Activated effector memory CD4-positive, alpha-beta T cell treated with Interleukin-2 at 50 U/mL for 16 hours (primary cell): ENCODE measurements around the gene CAPZB.

ENCODE experiments used
- DNase-seq: peaks from one replicate; pipeline ENCODE4 v3.0.0-alpha.2; 2020

CAPZB gene

DNA sequence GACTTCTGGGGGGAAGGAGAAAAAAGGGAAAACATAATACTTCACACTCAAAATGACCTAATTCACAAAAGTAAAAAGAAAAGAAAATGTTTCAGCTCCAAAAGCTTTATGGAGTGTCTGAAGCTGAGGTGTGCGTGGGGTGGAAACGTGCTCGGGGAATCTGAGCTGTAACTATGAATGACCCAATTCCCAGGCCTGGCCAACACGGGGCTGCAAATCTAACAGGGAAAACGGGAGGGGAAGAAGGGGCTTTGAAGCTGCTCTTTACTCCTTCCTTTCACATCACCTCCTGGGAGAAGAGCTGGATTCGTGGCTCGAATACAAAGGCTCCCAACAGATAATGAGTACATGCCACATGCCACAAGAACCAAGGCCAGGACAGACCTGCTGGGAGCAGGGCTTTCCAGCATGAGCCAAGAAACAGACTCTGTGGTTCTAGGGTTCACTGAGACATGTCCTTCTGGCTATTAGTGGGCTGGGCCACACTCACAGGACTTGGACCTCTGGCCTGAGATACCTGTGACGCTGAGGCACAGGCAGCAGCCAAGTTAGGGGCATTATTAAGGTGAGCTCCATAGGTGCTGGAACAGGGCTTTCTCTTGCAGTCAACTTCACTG, 121.7 kb downstream of the CAPZB start:
- DNase-seq: no peak

- no peak for DNase-seq
These were observed 123.7 kb downstream of the CAPZB start for GRCh38 chr1:19361611-19362147.

GRCh38 chr1:19360843-19361610, 124.3 kb downstream of the CAPZB start:
- DNase-seq: no peak

DNA sequence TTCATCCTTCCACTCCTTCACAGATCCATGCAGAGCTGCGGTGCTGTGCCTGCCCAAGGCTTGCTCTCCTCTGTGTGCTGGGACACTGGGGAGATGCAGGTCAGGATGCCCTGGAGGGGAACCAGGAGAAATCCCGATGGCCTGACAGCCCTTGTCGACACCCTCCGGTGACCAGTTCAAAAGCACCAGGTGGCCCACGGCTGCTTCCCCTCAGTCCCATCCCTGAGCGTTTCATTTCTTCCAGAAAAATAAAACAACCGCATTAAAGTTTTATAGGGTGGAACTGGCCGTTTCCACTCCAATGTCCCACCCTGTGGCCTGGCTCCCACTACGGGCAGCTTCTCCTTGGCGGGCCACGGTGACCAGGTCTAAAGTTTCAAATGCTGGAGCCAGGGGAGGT, 124.9 kb downstream of the CAPZB start:
- no peak for DNase-seq

- DNase-seq: no peak
These were observed 125.3 kb downstream of the CAPZB start for GRCh38 chr1:19360016-19360415.

- no peak for DNase-seq
These were observed 126.0 kb downstream of the CAPZB start for GRCh38 chr1:19359357-19359756.

DNA sequence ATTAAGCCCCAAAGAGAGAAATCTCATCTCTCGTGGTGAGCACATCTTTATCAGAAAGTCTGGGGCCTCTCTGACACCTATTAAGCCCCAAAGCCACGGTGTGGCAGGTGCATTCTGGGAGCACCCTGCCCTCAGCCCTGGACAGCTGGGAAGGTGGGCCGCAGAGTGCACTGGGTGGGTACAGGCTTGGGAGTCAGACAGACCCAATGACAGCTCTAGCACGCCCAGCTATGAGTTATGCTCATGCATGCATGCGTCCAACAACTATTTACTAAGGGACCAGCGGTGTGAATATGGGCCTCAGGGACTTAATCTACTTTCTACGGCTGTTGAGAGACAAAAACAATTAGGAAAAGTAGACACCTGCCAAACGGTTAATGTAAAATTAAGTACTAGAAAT, 126.6 kb downstream of the CAPZB start:
- DNase-seq: no peak

- DNase-seq: no peak
These were observed 127.9 kb downstream of the CAPZB start for GRCh38 chr1:19357299-19357986.

GRCh38 chr1:19356266-19356665, 129.1 kb downstream of the CAPZB start:
- DNase-seq: no peak

GRCh38 chr1:19354531-19354981, 130.8 kb downstream of the CAPZB start:
- DNase-seq: no peak

- no peak for DNase-seq
These were observed 131.7 kb downstream of the CAPZB start for GRCh38 chr1:19353596-19353995.

DNA sequence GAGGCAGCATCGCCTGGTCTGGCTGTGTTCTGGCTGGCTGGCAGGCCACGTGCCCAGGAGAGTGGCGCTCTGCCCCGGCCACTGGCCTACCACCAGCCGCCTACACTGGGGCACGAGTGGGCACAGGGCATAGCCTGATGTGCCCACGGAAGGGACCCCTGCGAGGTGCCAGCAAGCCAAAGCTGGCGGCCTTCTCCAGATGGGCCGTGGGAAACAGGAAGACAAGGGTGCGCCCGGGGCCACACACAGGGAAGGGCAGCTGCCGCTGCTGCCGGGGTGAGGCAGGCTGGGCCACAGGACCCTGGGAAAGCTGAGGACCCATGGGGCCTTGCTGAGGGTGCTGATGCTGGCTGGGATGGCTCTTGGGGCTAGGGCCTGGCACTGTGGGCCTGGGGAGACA, 132.5 kb downstream of the CAPZB start:
- DNase-seq: no peak

DNA sequence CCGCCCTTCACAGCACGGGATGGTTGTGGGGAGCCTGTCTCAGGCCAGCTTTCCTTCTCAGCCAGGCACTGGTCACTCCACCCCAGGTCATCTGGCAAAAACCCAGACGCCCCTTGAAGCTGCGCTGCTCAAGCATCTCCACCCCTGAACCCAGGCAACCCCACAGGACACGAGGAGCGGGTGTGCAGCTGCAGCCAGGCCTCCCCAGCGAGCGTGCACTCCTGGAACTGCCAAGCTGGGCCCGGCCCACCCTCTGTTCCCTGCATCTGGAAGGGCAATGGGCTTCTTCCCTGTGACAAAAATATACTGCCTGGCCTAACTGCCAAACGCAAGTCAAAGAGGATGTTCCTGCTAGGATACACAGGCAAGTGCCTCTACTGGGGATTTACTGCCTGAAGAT, 133.5 kb downstream of the CAPZB start:
- DNase-seq: no peak

GRCh38 chr1:19350566-19350965, 134.8 kb downstream of the CAPZB start:
- DNase-seq: no peak

DNA sequence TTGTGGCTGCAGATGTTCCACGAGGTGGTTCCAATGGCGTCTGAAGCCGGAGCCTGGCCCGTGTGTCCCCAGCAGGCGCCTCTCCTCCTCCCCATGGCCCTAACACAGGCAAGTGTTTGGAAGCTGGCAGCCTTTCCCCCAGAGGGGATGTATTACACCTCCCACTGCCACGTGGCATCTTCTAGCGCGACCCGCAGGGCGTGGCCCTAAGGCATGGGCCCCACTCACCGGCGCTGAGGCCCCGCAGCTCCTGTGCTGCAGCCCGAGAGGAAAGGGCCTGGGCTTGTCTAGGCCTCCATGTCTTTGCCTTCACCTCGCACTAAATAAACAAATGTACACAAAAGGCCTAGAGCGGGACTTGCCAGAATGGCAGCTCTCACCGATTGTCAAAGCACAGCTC, 135.3 kb downstream of the CAPZB start:
- DNase-seq: no peak

DNA sequence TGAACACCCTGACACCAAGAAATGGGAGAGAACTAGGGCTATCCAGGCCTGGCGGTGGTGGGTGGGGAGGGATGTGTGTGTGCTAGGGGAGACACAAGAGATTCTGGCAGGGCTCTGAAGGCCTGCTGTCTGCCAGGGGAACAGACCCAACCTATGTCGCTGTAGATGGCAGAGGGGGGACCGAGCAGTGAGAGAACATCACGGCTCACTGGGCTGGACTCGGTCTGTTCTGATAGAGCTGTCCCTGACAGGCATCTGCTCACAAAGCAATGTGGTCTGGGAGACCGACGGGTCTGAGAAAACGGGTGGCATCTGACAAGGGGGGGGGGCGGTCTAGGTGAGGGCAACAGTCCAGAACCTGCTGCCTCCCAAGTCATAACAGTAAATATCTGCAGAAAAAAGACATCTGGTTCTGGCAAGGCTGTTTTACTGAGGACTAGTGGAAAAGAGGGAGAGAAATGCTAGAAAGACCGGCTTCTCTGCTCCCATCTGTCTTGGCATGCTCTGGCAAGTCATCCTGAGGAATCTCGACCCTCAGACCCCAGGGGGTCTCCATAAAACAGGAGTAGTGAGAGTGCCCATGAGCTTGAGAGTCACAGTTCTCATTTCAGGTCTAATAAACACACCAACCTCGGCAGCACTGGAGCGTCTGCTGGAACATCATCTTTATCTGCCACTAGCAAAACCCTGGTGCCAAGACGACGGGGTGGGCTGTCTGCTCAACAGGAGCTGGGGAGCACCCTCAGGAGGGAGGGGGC, 136.7 kb downstream of the CAPZB start:
- DNase-seq: no peak

DNA sequence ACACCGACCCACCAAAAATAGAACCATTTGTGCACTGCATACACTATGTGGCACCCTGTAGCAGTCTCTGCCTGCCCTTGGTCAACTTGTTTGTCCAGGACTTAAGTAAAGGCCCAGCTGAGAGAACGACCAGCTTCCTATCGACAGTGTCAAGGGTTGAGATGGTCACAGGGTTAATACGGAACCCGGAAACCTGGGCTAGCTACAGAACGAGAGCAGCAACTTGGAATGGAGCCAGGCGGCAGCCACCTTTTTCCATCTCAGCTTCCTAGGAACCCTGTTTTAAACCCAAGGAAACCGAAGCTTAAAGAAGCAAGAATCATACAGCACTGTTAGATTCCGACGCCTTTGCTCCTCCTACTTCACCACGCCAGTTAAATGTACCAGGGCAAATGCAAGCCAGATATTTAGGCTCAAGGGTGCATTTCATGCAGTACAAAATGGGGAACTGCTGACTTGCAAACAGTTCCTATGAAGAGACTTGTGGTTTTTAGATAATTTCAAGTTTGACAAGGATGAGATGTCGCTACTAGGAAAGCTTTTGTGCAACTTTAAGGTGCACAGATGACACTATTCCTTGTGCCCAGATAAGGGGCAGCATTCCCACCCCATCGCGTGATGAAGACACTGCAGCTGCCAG, 137.7 kb downstream of the CAPZB start:
- DNase-seq: no peak

DNA sequence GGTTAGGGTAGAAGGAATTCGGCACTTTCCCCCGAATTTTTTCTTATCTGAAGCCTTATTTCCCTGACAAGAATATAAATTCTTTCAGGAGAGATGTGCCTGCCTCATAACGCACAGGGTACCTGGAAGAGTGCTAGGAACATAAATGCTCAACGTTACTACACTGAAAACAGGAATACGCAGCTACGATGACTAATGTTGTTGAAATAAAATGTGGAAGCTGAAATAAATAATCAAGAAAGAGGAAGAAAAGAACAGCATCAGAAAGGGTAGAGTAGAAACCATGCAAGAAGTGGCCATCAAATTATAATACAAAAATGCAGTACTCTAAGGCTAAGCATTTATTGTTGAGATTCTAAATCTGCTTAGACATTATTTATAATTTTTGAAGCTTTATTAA, 139.3 kb downstream of the CAPZB start:
- DNase-seq: no peak

DNA sequence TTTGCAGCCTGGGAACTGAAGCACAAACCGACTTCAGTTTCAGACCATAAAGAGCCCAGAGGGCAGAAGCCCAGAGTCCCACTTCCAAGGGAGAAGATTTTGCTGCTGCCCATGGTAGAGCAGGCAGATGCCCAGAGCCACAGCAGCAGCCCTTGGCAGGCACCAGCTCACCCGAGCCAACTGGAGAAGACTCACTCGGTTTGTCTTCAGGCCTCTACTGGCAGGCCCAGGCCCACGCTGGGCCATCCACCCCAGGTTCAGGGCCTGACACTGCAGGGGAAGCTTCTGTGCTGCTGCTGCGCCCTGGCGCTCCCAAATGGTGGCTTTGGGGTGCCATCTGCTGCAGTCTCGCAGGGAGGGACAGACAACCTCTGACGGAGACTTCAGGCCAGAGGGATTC, 139.9 kb downstream of the CAPZB start:
- DNase-seq: no peak

GRCh38 chr1:19344831-19345230, 140.5 kb downstream of the CAPZB start:
- no peak for DNase-seq

DNA sequence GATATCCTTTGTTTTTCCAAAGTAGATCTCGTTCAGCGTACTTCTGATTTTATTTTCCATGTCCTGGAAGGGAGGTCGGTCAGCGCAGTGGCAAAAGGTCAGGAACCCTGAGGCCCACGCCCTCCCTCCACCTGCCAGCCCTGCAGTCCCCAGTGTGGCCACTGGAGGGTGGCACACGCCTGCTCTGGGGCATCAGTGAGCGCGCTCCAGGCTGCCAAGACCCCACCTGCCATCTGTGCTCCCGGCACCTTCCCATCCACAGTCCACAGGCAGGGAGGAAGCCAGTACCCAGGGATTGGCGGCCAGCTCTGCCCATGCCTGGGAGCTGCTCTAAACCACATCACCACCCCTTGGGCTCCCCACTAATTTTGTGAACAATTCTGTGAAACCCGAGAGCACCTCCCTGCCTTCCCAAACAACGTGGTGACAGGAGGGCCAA, 140.9 kb downstream of the CAPZB start:
- peak; percentile 26 for DNase-seq

- DNase-seq: no peak
These were observed 141.6 kb downstream of the CAPZB start for GRCh38 chr1:19343617-19344350.
